ENCODE data around the gene CLCNKB.

CLCNKB gene

DNA sequence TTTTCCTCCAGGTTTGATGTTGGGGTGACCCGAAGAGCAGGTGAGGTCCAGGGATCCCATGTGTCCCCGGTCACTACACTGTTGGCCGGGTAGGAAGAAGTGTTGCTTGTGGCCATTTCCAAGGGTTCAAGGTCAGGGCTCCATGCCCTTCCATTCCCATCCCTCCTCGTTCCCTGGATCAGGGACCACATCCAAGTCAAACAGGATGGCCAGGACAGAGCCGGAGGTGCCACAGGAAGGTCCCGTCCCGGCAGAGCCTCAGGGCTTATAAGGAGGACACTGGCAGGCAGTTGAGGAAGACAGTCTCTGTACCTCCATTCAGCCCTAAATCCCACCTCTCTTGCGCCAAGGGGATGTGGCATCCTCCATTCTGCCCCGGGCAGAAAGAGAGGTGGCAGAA lies 51.9 kb downstream of the CLCNKB start:
- no peak for DNase-seq (ENCODE audit: low read depth)

DNA sequence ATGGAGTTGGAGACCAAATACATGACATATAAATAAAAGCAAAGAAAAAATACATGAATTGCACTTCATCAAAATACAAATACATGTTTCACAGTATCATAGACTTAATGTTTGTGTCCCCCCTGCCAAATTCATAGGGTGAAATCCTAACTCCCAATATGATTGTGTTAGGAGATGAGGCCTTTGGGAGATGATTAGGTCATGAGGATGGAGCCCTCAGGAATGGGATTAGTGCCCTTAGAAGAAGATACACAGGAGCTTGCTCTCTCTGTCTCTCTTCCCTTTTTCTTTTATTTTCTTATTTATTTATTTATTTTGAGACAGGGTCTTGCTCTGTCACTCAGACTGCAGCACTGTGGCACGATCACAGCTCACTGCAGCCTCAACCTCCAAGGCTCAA lies 55.8 kb downstream of the CLCNKB start:
- DNase-seq (ENCODE audit: low read depth) = no peak

DNA sequence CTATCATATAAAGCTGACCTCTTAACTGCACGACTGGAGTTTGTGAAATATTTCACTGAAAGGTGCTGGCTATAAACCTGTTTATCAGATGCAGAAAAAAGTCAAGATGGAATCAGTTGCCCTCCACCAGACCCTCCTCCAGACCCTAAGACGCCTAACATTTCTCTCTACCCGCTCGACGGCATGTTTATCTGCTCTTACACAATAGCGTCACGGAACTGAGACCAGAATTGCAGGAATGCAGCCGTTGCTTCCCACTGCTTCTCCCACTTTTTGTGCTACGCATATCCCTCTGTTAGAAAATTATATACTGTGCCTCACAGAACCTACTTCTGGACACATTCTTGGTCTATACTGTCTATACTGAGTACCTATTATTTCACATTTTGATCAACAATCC lies 58.0 kb downstream of the CLCNKB start:
- DNase-seq (ENCODE audit: low read depth) = no peak
